ES-I3 (cell line): ENCODE results near the gene GPRC5C.
A peak's percentile ranks its signal among the peaks of the same experiment; 100 is the strongest.

ENCODE experiments used
- H3K36me3 ChIP-seq: 2 replicates; pipeline ENCODE4 v1.6.1; 2013; ENCODE audit warnings: mild to moderate bottlenecking, low read length, control low read depth, moderate library complexity; ENCODE audit not compliant: insufficient read depth
- H3K4me1 ChIP-seq: 2 replicates; pipeline ENCODE4 v1.6.1; 2013; ENCODE audit warnings: mild to moderate bottlenecking, control low read depth, low read length; ENCODE audit not compliant: insufficient read depth
- H3K9ac ChIP-seq: 2 replicates; pipeline ENCODE4 v1.6.1; 2013; ENCODE audit warnings: low read depth, mild to moderate bottlenecking, low read length, moderate library complexity
- H3K9me3 ChIP-seq: 2 replicates; pipeline ENCODE4 v1.6.1; 2013; ENCODE audit warnings: mild to moderate bottlenecking, low read length, moderate library complexity; ENCODE audit not compliant: control insufficient read depth, insufficient read depth

The GPRC5C gene

DNA sequence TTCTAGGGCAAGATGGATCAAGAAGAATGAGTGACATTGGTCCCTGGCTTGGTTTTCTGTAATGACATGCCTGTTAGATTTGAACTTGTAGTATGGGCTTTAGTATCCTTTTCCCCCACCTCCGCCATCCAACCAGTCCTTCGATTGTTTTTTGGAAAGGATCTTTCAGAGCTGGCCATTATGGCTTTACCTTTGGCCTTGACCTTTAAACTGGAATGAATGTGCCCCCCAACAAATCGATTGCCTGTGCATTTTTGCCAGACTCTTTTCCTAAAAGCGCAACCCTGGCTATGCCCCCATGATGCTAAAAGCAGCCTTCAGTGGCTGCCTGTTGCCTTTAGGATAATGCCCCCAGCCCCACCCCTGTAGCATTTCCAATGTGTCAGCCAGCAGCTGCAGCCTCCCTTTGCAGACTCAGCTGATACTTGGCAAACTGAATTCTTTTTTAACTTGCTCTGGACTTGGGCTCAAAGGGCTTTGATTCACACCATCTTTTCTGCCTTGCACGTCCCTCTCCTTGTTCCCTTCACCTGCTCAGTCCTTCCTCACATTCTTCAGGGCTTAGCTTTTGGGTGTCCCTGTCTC is 4.0 kb downstream of the GPRC5C start:
- Histone ChIP-seq H3K9me3 (no peaks in the 10 kb centered on the region), H3K9ac (no peak overlapping the region), H3K36me3 (no peaks in the 10 kb centered on the region), H3K4me1 (peaks cover 14% of the 10 kb centered on the region)

DNA sequence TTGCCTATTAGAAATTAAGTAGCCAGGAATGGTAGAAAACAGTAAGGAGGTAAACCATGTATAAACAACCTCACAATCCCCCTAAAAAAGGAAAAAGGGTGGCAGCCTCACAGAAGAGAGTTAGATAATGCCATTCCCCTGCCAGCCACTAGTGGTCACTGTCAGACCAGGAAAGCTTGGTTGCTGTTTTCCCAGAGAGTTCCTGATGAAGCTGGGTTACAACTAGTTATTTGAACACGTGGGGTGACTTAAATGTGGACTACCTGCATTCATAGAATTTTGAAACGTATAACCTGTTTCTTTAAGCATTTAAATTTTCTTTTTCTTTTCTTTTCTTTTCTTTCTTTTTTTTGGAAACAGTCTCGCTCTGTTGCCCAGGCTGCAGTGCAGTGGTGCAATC is 5.8 kb downstream of the GPRC5C start:
- H3K4me1 ChIP-seq: peaks cover 19% of the 10 kb centered on the region
- H3K9me3 ChIP-seq: no peaks in the 10 kb centered on the region
- no peak overlapping the region for H3K9ac ChIP-seq
- no peaks in the 10 kb centered on the region for H3K36me3 ChIP-seq

DNA sequence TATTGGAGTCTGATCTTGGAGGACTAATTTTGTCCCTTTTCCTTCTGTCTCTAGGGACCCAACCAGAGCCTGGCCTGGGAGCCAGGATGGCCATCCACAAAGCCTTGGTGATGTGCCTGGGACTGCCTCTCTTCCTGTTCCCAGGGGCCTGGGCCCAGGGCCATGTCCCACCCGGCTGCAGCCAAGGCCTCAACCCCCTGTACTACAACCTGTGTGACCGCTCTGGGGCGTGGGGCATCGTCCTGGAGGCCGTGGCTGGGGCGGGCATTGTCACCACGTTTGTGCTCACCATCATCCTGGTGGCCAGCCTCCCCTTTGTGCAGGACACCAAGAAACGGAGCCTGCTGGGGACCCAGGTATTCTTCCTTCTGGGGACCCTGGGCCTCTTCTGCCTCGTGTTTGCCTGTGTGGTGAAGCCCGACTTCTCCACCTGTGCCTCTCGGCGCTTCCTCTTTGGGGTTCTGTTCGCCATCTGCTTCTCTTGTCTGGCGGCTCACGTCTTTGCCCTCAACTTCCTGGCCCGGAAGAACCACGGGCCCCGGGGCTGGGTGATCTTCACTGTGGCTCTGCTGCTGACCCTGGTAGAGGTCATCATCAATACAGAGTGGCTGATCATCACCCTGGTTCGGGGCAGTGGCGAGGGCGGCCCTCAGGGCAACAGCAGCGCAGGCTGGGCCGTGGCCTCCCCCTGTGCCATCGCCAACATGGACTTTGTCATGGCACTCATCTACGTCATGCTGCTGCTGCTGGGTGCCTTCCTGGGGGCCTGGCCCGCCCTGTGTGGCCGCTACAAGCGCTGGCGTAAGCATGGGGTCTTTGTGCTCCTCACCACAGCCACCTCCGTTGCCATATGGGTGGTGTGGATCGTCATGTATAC is 8.0 kb downstream of the GPRC5C start:
- no peaks in the 10 kb centered on the region for H3K36me3 ChIP-seq
- H3K4me1 ChIP-seq: peaks cover 26% of the 10 kb centered on the region; the same call in 1 of the 2 replicates
- no peaks in the 10 kb centered on the region for H3K9me3 ChIP-seq
- no peak overlapping the region for H3K9ac ChIP-seq

DNA sequence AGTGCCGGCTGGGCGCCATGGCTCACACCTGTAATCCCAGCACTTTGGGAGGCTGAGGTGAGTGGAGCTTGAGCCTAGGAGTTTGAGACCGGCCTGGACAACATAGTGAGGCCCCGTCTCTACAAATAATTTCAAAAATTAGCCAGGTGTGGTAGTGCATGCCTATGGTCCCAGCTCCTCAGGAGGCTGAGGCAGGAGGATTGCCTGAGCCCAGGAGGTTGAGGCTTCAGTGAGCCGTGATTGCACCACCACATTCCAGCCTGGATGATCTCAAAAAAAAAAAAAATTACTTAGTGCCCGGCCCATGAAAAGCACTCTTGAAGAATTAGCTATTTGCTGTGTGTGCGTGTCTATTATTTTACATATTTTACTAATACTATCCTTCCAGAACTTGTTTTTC is 9.6 kb downstream of the GPRC5C start:
- Histone ChIP-seq H3K9me3 (no peaks in the 10 kb centered on the region), H3K4me1 (peaks cover 20% of the 10 kb centered on the region; the same call in 1 of the 2 replicates), H3K9ac (no peak overlapping the region), H3K36me3 (no peaks in the 10 kb centered on the region)

DNA sequence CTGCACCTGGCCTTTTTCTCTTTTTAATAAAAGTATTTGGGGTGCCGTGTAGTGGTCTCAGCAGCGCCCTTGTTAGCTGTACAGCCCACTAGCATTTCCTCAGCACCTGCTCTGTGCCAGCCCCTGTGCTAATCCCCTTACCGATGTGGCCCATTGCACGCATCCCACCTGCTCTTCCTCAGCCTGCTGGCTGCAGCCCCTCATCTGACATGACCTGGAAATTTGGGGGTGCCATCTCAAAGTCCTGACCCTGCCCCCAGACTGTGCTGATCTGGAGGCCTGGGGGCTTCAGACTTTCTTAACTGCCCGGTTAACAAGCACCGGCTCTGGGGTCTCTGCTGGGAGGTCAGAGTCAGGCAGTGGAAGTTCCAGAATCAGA is 10.4 kb downstream of the GPRC5C start:
- no peak overlapping the region; the same call in 1 of the 2 replicates for H3K9ac ChIP-seq
- H3K4me1 ChIP-seq: peaks cover 20% of the 10 kb centered on the region; the same call in 1 of the 2 replicates
- no peaks in the 10 kb centered on the region for H3K9me3 ChIP-seq
- H3K36me3 ChIP-seq: no peaks in the 10 kb centered on the region

DNA sequence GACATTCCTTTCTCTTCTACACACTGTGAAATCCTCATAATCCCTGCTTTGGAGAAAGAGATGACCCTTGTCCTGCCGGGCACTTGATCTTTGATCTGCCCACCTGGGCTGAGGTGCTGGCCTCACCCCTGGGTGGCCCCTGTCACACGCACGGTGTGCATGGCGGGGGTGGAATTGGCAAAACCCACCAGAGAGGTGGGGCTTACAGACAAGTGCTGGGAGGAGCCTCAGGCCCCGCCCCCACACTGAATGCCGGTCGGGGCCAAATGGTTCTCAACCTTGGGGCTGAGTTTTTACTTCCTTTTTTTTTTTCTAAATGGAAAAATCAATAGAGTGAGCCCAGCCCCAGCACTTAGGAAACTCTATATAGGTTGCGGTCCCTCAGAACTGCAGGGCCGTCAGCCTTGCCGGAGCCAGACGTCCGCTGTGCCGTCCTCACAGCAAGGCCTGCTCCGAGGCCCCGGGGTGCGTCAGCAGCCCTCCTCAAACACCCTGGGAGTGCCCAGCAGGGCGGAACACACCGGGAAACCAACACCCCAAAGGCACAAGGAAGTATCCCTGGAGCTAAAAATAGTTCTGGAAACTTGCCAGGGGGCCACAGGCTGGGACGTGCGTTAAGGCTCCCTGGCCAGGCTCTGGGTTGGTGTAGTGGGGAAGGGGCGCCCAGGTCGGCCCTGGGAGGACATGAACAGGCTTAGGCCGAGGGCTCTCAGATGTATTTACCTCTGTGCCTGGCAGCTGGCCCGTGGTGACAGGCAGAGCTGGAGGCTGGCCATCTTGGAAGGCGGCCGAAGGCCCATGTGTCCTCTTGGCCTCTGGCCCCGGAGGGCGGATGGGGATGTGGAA is 11.0 kb downstream of the GPRC5C start:
- Histone ChIP-seq H3K4me1 (peaks cover 20% of the 10 kb centered on the region; the same call in 1 of the 2 replicates), H3K36me3 (no peaks in the 10 kb centered on the region)

DNA sequence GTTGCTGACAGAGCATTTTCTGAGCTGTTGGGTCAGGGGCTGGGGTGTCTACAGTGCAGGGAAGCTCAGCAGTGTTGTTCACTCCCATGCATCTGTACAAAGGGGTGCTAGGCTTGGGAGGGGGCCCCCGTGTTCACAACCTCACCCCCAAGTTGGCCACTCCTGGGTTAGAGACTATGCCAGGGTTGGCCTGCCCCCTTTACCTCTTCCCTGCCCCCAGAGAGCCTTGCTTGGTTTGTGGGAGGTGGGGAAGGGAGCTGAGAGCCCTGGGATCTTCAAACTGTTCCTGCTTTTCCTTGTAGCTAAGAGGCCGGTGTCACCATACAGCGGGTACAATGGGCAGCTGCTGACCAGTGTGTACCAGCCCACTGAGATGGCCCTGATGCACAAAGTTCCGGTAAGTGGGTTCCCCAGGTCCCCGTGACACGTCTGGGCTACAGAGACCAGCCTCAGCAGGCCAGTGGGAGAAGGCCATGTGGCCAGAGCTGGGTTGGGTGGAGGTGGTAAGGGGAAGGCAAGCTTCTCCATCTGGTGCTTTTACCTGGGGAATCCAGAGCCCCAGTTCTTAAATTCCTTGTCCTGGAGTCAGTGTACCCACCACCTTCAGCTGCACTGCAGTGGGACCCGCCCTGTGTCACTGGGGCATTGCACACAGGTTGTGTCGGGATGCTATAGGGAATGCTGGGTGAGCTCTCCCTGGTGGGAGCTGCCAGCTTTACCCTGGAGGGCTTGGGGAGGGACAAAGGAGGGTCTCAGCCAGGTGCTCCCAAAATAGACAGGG is 11.8 kb downstream of the GPRC5C start:
- no peaks in the 10 kb centered on the region for H3K36me3 ChIP-seq
- no peaks in the 10 kb centered on the region for H3K9me3 ChIP-seq
- peaks cover 20% of the 10 kb centered on the region; the same call in 1 of the 2 replicates for H3K4me1 ChIP-seq
- H3K9ac ChIP-seq: peak overlapping the region; percentile 5; the same call in 1 of the 2 replicates

More for the DNA sequence above, 11.0 kb downstream of the GPRC5C start:
- H3K9ac ChIP-seq: peak overlapping the region; percentile 60
- no peaks in the 10 kb centered on the region for H3K9me3 ChIP-seq

DNA sequence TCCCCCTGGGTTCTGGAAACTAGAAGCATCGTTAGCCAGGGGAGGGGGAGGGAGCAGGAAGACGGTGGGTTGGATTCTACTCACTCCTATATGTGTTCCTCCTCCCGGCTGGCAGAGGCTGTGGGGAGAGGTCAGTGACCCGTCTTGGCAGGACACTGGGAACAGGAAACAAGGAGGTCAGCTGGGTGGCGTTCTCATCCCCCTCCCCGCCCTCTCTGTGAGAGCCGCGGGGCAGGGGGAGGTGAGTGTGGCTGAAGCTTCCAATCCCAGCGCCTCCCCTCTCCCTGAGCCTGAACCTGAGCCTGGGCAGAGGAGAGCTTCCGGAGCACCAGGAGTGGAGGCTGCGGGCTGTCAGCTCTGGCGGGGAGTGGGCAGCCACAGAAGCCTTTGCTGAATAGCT is 12.5 kb downstream of the GPRC5C start:
- peak overlapping the region; percentile 5; the same call in 1 of the 2 replicates for H3K9ac ChIP-seq
- no peaks in the 10 kb centered on the region for H3K36me3 ChIP-seq
- peaks cover 20% of the 10 kb centered on the region; the same call in 1 of the 2 replicates for H3K4me1 ChIP-seq
- no peaks in the 10 kb centered on the region for H3K9me3 ChIP-seq

DNA sequence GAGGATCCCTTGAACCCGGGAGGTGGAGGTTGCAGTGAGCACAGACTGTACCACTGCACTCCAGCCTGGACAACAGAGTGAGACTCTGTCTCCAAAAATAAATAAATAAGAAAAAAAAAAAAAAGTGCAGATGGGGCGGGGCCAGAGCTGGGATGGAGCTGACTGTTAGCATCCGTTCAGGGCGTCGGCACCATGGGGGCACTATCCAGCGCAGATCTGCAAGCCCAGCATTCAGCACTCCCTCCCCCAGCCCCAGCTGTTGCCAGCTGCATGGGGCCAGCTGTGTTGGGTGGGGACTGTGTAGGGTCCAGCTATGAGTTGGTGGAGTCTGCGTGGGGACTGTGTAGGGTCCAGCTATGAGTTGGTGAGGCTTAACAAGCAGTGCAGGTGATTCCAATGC is 13.3 kb downstream of the GPRC5C start:
- Histone ChIP-seq H3K9me3 (no peaks in the 10 kb centered on the region), H3K36me3 (no peaks in the 10 kb centered on the region), H3K9ac (no peak overlapping the region), H3K4me1 (peaks cover 20% of the 10 kb centered on the region; the same call in 1 of the 2 replicates)

DNA sequence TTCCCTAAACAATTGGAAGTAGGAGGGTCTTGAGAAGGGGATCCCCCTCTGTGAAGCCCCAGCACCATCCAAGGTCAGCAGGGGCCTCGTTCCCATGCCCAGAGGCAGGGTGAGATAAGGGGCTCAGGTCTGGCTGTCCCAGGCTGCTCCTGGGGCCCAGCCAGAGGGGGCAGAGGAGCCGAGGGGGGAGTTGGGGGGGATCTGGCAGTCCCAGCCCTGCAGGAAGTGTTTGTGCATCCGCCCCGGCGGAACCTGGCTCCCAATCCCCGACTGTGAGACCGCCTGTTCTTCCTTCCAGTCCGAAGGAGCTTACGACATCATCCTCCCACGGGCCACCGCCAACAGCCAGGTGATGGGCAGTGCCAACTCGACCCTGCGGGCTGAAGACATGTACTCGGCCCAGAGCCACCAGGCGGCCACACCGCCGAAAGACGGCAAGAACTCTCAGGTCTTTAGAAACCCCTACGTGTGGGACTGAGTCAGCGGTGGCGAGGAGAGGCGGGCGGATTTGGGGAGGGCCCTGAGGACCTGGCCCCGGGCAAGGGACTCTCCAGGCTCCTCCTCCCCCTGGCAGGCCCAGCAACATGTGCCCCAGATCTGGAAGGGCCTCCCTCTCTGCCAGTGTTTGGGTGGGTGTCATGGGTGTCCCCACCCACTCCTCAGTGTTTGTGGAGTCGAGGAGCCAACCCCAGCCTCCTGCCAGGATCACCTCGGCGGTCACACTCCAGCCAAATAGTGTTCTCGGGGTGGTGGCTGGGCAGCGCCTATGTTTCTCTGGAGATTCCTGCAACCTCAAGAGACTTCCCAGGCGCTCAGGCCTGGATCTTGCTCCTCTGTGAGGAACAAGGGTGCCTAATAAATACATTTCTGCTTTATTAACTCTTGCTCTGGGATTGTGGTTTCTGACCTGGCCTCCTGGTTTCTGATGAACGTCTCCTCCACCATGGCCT is 14.9 kb downstream of the GPRC5C start:
- Histone ChIP-seq H3K9ac (peak overlapping the region; percentile 2; the same call in 1 of the 2 replicates), H3K4me1 (peaks cover 21% of the 10 kb centered on the region; the same call in 1 of the 2 replicates), H3K36me3 (no peaks in the 10 kb centered on the region)

DNA sequence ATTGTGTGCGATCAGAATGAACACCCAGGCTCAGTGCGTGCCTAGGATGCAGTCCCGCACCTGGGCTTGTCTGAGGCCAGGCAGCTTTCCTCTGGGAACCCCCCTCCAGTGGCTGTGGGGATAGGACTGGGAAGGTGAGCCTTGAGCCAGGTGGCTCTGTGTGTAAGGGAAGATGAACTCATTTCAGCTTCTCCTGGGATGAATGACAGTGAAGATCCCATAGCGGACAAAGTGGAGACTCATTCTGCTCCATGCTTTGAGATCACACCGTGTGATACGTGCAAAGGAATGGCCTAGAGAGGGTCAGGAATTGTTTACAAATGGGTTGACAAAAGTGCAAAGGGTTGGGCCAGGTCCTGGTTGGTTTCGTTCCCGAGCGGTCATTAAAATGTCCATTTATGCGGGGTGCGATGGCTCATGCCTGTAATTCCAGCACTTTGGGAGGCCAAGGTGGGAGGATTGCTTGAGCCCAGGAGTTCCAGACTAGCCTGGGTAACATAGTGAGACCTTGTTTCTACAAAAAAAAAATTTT is 15.8 kb downstream of the GPRC5C start:
- Histone ChIP-seq H3K36me3 (no peaks in the 10 kb centered on the region), H3K9ac (no peak overlapping the region), H3K9me3 (no peaks in the 10 kb centered on the region), H3K4me1 (peaks cover 23% of the 10 kb centered on the region; the same call in 1 of the 2 replicates)

More for the DNA sequence above, 14.9 kb downstream of the GPRC5C start:
- H3K9me3 ChIP-seq: no peaks in the 10 kb centered on the region

DNA sequence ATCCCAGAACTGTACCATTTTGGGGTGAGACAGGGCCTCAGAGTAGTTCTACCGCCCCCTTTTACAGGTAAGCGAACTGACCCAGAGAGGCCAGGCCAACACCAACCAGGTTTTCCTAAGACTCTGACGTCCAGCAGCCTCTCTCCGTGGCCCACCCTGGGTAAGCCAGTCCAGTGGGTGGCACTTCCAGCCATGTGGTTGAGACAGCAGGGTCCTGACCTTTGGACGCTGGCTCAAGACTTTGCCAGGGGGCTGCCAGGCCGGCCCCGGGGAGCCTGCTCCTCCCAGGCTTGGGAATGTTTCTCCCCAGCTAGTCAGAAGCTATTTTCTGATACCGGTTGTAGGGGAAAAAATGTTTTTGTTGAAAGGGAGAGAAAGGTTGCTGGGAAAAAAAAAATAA is 16.9 kb downstream of the GPRC5C start:
- Histone ChIP-seq H3K4me1 (peaks cover 18% of the 10 kb centered on the region; the same call in 1 of the 2 replicates), H3K9ac (no peak overlapping the region), H3K9me3 (no peaks in the 10 kb centered on the region), H3K36me3 (no peaks in the 10 kb centered on the region)
